Ishikawa (cell line): ENCODE measurements around the gene GALNTL6.

Source experiments
- CEBPB ChIP-seq: IDR thresholded peaks from 2 replicates; pipeline ENCODE4 v1.6.1; 2012
- CREB1 ChIP-seq: IDR thresholded peaks from 2 replicates; pipeline ENCODE4 v1.6.1; 2012; ENCODE audit warnings: low read depth
- EGR1 ChIP-seq: IDR thresholded peaks from 2 replicates; pipeline ENCODE4 v1.6.1; 2012
- EP300 ChIP-seq: IDR thresholded peaks from 2 replicates; pipeline ENCODE4 v1.6.1; 2012; ENCODE audit warnings: borderline replicate concordance
- FOXM1 ChIP-seq: IDR thresholded peaks from 2 replicates; pipeline ENCODE4 v1.6.1; 2012; ENCODE audit warnings: low read depth, borderline replicate concordance
- RAD21 ChIP-seq: IDR thresholded peaks from 2 replicates; pipeline ENCODE4 v1.6.1; 2012; ENCODE audit warnings: low read depth
- TEAD4 ChIP-seq: IDR thresholded peaks from 2 replicates; pipeline ENCODE4 v1.6.1; 2012
- YY1 ChIP-seq: IDR thresholded peaks from 2 replicates; pipeline ENCODE4 v1.6.1; 2012; ENCODE audit warnings: low read depth
- ZBTB7A ChIP-seq: IDR thresholded peaks from 2 replicates; pipeline ENCODE4 v1.6.1; 2012; ENCODE audit warnings: low read depth
- TF ChIP-seq, protein P1 (sequence below): IDR thresholded peaks from 2 replicates; pipeline ENCODE4 v1.6.1; 2012
- TF ChIP-seq, protein P2 (sequence below): IDR thresholded peaks from 2 replicates; pipeline ENCODE4 v1.6.1; 2012; ENCODE audit warnings: low read depth, mild to moderate bottlenecking
- TF ChIP-seq, protein P3 (sequence below): IDR thresholded peaks from 2 replicates; pipeline ENCODE4 v1.6.1; 2012

- no peak for TF ChIP-seq RAD21
- TF ChIP-seq CREB1: no peak
- TF ChIP-seq, protein P1, sequence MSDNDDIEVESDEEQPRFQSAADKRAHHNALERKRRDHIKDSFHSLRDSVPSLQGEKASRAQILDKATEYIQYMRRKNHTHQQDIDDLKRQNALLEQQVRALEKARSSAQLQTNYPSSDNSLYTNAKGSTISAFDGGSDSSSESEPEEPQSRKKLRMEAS: no peak
- no peak for TF ChIP-seq EGR1
- no peak for TF ChIP-seq EP300
- TF ChIP-seq, protein P2, sequence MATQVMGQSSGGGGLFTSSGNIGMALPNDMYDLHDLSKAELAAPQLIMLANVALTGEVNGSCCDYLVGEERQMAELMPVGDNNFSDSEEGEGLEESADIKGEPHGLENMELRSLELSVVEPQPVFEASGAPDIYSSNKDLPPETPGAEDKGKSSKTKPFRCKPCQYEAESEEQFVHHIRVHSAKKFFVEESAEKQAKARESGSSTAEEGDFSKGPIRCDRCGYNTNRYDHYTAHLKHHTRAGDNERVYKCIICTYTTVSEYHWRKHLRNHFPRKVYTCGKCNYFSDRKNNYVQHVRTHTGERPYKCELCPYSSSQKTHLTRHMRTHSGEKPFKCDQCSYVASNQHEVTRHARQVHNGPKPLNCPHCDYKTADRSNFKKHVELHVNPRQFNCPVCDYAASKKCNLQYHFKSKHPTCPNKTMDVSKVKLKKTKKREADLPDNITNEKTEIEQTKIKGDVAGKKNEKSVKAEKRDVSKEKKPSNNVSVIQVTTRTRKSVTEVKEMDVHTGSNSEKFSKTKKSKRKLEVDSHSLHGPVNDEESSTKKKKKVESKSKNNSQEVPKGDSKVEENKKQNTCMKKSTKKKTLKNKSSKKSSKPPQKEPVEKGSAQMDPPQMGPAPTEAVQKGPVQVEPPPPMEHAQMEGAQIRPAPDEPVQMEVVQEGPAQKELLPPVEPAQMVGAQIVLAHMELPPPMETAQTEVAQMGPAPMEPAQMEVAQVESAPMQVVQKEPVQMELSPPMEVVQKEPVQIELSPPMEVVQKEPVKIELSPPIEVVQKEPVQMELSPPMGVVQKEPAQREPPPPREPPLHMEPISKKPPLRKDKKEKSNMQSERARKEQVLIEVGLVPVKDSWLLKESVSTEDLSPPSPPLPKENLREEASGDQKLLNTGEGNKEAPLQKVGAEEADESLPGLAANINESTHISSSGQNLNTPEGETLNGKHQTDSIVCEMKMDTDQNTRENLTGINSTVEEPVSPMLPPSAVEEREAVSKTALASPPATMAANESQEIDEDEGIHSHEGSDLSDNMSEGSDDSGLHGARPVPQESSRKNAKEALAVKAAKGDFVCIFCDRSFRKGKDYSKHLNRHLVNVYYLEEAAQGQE: no peak
- TF ChIP-seq CEBPB: no peak
- TF ChIP-seq FOXM1: no peak
- TF ChIP-seq, protein P3, sequence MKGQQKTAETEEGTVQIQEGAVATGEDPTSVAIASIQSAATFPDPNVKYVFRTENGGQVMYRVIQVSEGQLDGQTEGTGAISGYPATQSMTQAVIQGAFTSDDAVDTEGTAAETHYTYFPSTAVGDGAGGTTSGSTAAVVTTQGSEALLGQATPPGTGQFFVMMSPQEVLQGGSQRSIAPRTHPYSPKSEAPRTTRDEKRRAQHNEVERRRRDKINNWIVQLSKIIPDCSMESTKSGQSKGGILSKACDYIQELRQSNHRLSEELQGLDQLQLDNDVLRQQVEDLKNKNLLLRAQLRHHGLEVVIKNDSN: no peak
- no peak for TF ChIP-seq ZBTB7A
- TF ChIP-seq YY1: no peak
- TF ChIP-seq TEAD4: no peak
These were observed 1184.0 kb downstream of the GALNTL6 start for GRCh38 chr4:172997217-172997609.
